NCI-H345 treated with DMSO at 0.1 percent for 48 hours (cell line): ENCODE data around the gene PROKR1.
A peak's percentile ranks its signal among the peaks of the same experiment; 100 is the strongest.

Experiments
- DNase-seq: peaks from one replicate; lab custom pipeline; 2025; ENCODE audit not compliant: unreplicated experiment; lab: John Stamatoyannopoulos, UW

PROKR1 gene

GRCh38 chr2:68695971-68696370 is 52.6 kb downstream of the PROKR1 start:
- DNase-seq: no peak

- DNase-seq: no peak
Observed at GRCh38 chr2:68696554-68696953, 53.2 kb downstream of the PROKR1 start.

DNA sequence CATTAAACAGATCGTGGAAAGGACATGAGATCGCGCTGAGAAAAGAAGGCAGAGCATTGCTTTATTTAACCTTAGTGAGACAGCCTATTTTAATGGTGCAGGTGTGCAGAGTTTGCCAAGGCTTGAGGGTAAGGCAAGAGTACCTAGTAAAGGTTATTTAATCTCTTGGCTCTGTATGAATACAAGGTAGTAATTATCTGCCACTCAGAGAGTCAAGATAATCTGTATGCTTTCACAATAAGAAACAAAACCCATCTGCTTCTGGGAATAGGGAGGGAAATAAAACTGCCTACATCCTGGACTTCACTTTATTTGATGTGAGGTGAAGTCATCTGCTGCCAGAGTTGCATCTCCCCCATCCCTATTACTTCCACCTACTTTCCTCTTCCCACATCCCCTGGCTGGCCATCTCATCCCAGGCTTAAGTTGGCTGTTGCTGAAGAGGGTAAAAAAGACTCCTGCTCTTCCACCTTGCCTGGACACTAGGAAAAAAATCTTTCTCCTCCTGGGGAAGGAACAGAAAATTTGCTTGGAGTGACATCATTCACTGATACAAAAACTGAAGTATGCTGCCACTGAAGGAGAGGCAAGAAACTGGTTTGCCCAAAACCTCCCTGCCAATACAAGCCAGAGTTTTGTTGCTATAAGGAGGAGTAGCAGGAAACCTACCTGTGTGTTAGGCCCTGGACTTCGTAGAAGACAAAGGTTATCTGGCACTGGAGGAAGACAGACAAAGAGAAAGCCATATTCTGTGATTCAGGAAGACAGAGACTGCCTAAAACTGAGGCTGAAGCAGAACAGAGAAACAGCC is 55.4 kb downstream of the PROKR1 start:
- peak; percentile 88 for DNase-seq

DNA sequence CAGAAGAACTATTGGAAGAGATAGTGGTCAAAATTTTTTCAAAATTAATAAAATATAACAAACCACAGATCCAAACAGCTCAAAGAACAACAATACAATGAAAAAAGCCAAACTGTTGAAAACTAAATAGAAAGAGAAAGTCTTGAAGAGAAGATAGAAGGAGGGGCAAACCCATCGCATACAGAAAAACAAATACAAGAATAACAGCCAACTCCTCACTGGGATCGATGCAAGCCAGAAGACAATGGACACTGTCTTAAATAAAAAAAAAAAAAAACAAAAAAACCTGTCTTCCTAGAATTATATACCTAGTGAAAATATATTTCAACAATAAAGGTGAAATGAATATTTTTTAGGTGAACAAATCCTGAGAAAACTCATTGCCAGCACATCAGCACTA is 57.2 kb downstream of the PROKR1 start:
- DNase-seq: no peak

DNA sequence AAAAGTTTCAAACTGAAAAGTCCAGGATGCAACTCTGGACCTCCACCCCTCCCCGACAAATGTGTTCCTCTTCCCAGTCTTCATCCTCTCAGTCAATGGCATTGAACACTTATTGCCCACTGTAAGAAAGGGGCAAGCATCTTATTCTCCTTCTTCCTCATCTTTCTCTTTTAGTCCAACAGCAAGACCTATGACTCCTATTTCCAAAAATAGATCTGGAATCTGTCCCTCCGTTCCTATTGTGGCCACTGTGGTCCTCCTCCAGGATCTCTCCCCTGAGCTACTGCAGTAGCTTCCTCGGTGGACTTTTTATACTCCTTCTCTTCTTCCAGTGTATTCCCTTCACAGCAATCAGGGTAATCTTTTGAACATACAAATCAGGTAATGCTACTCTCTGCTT is 63.3 kb downstream of the PROKR1 start:
- DNase-seq: no peak
